GM12878 (cell line): Measurements from ENCODE around the gene LYRM4. TPM values are rescaled to one million over a fixed set of nuclear protein-coding genes. Genes with fewer than 3 reads are reported as not detected.

Experiments
- ATAC-seq: fragments of 200-7000 bp; cut with Tn5 transposase; 3 replicates; pipeline ENCODE4 v1.9.1; 2020; ENCODE audit warnings: mild to moderate bottlenecking, moderate library complexity
- BruUV-seq: library from RNA; stranded (reverse); fragments of 400-500 nt; replicated peaks from 2 replicates; lab custom pipeline; 2021; lab: Mats Ljungman, UMichigan
- CTCF ChIA-PET: fragments of 300-600 bp; sonication (Branson Sonifier 250); formaldehyde crosslinking; extraction: SDS; loops from one replicate; lab custom pipeline; 2021; ENCODE audit warnings: inconsistent platforms; lab: Yijun Ruan, JAX
- POLR2A ChIA-PET: fragments of 350-600 bp; formaldehyde crosslinking; extraction: SDS; loops from one replicate; lab custom pipeline; 2021; ENCODE audit warnings: inconsistent platforms; lab: Charles Lee
- RAD21 ChIA-PET: fragments of 300-600 bp; sonication (Branson Sonifier 250); formaldehyde crosslinking; loops from one replicate; lab custom pipeline; 2023; ENCODE audit warnings: antibody characterized with exemption; ENCODE audit not compliant: unreplicated experiment; lab: Charles Lee
- SMC1A ChIA-PET: fragments of 300-600 bp; sonication (Branson Sonifier 250); formaldehyde crosslinking; loops from one replicate; lab custom pipeline; 2023; ENCODE audit not compliant: unreplicated experiment, uncharacterized antibody; lab: Charles Lee
- DNase-seq: peaks from one replicate; pipeline ENCODE4 v3.0.0-alpha.2; 2011; ENCODE audit warnings: low read depth, low spot score
- FAIRE-seq: peaks from 3 replicates; lab custom pipeline; 2011; peaks lifted over from hg19 to GRCh38; lab: Jason Lieb, UNC
- H2AFZ ChIP-seq: 2 replicates; pipeline ENCODE4 v1.6.0; 2011; ENCODE audit warnings: low read depth, low read length, control low read depth; ENCODE audit not compliant: control insufficient read depth
- H3K27ac ChIP-seq: 2 replicates; pipeline ENCODE4 v1.5.1; 2011; ENCODE audit warnings: control low read depth; ENCODE audit not compliant: control insufficient read depth, insufficient read depth
- H3K27me3 ChIP-seq, 2 experiments: replicated peaks in 1 of 2; 2 replicates each; pipeline versions ENCODE4 v1.6.0 to v1.6.1; 2011; ENCODE audit warnings: low read length in 1 of 2; ENCODE audit not compliant: control insufficient read depth in 2 of 2, insufficient read depth in 2 of 2
- H3K36me3 ChIP-seq, 2 experiments: 2 replicates each; pipeline ENCODE4 v1.5.1; 2011; ENCODE audit warnings: low read length in 1 of 2; ENCODE audit not compliant: control insufficient read depth in 2 of 2, insufficient read depth in 2 of 2
- H3K4me1 ChIP-seq: 2 replicates; pipeline ENCODE4 v1.6.1; 2011; ENCODE audit warnings: mild to moderate bottlenecking, low read length, moderate library complexity, mixed read lengths; ENCODE audit not compliant: control insufficient read depth, insufficient read depth
- H3K4me2 ChIP-seq: 2 replicates; pipeline ENCODE4 v1.6.0; 2011; ENCODE audit warnings: control low read depth; ENCODE audit not compliant: control insufficient read depth, insufficient read depth
- H3K4me3 ChIP-seq: fragments of 200-600 bp; sonication (generic); 2 replicates; pipeline ENCODE4 v1.5.1; 2016
- H3K79me2 ChIP-seq: 2 replicates; pipeline ENCODE4 v1.6.0; 2011; ENCODE audit warnings: low read length; ENCODE audit not compliant: control insufficient read depth, insufficient read depth
- H3K9ac ChIP-seq: 2 replicates; pipeline ENCODE4 v1.8.0; 2011; ENCODE audit warnings: low read length, control low read depth, mixed read lengths; ENCODE audit not compliant: control insufficient read depth, insufficient read depth
- H3K9me3 ChIP-seq: replicated peaks from 3 replicates; pipeline ENCODE4 v1.5.1; 2011; ENCODE audit warnings: mild to moderate bottlenecking, low read length; ENCODE audit not compliant: control insufficient read depth, insufficient read depth
- H4K20me1 ChIP-seq: 2 replicates; pipeline ENCODE4 v1.6.0; 2011; ENCODE audit not compliant: control insufficient read depth, insufficient read depth
- BCL11A ChIP-seq: IDR thresholded peaks from 2 replicates; pipeline ENCODE4 v1.6.1; 2011; ENCODE audit warnings: low read depth, low read length
- CEBPB ChIP-seq, 2 experiments: fragments of 150-350 bp in 1 of 2; IDR thresholded peaks; 2 replicates each; pipeline ENCODE4 v1.6.1; 2012 to 2014; ENCODE audit warnings: low read depth in 2 of 2, low read length in 2 of 2, borderline replicate concordance in 1 of 2, inconsistent platforms in 1 of 2
- CHD4 ChIP-seq: fragments of 200-600 bp; sonication (generic); IDR thresholded peaks from 2 replicates; pipeline ENCODE4 v1.6.1; 2016; ENCODE audit warnings: mild to moderate bottlenecking
- EED ChIP-seq: sonication (generic); IDR thresholded peaks from 2 replicates; pipeline ENCODE4 v1.6.1; 2016; ENCODE audit warnings: antibody characterized with exemption, low read depth
- FOXM1 ChIP-seq: IDR thresholded peaks from 2 replicates; pipeline ENCODE4 v1.6.1; 2012; ENCODE audit warnings: low read depth, mild to moderate bottlenecking, inconsistent platforms, low read length, moderate library complexity
- KLF5 ChIP-seq: fragments of 450-650 bp; IDR thresholded peaks from 2 replicates; pipeline ENCODE4 v1.6.1; 2014; ENCODE audit warnings: mild to moderate bottlenecking; ENCODE audit not compliant: partially characterized antibody
- LARP7 ChIP-seq: fragments of 450-650 bp; IDR thresholded peaks from 2 replicates; pipeline ENCODE4 v1.6.1; 2017; ENCODE audit warnings: mild to moderate bottlenecking
- NRF1 ChIP-seq: conservative IDR thresholded peaks from 2 replicates; pipeline ENCODE4 v1.6.1; 2011; ENCODE audit warnings: mild to moderate bottlenecking, low read depth, low read length, improper control_type of control experiment
- RAD51 ChIP-seq: fragments of 450-650 bp; IDR thresholded peaks from 2 replicates; pipeline ENCODE4 v1.6.1; 2016; ENCODE audit warnings: moderate library complexity, mild to moderate bottlenecking, inconsistent platforms
- RCOR1 ChIP-seq: conservative IDR thresholded peaks from 2 replicates; pipeline ENCODE4 v1.6.1; 2012; ENCODE audit warnings: low read depth, low read length, improper control_type of control experiment
- RELA ChIP-seq: fragments of 450-650 bp; IDR thresholded peaks from 2 replicates; pipeline ENCODE4 v1.8.0; 2014; ENCODE audit warnings: borderline replicate concordance; ENCODE audit not compliant: partially characterized antibody
- TBL1XR1 ChIP-seq: IDR thresholded peaks from 2 replicates; pipeline ENCODE4 v1.6.1; 2012; ENCODE audit warnings: low read depth, low read length, improper control_type of control experiment
- ZNF217 ChIP-seq: fragments of 450-650 bp; IDR thresholded peaks from 2 replicates; pipeline ENCODE4 v1.6.1; 2017; ENCODE audit warnings: antibody characterized with exemption, mild to moderate bottlenecking
- WGBS: methylation state at CpG from one replicate; pipeline ENCODE4 v1.1.6; 2016; ENCODE audit warnings: low lambda C conversion rate; ENCODE audit not compliant: insufficient replicate concordance, insufficient coverage; ENCODE audit errors: missing lambda C conversion rate; 5-methylcytosine and 5-hydroxymethylcytosine counted together
- in situ Hi-C: fragments of 300-500 bp; cut with MboI; formaldehyde crosslinking; loops from 9 replicates; pipeline ENCODE4 v1.14.3; 2018; ENCODE audit warnings: mixed read lengths
- intact Hi-C: fragments of 100-400 bp; cut with micrococcal nuclease; formaldehyde crosslinking; loops from one replicate; pipeline ENCODE4 v1.14.2; 2022; ENCODE audit not compliant: unreplicated experiment
- polyA plus RNA-seq, 11 experiments: library from polyadenylated mRNA; depleted of rRNA in 4 of 11; unstranded in 6 of 11; stranded (reverse) in 5 of 11; fragments of >200 nt; fragmentation: Nextera tagmentation in 4 of 11; fragmentation: Illumina TruSeq in 1 of 11; extraction: Ambion mirVana in 4 of 11; extraction: Trizol in 1 of 11; gene quantifications; 1 replicate in 1 of 11; 2 replicates in 10 of 11; pipeline versions ENCODE4 v1.2.1 to v1.2.3, GENCODE V29; 2011 to 2016; ENCODE audit warnings: inconsistent platforms in 2 of 11, missing spikeins in 2 of 11, low read depth in 1 of 11
- total RNA-seq, 4 experiments: library from RNA; depleted of rRNA in 3 of 4; stranded (reverse); fragments of >200 nt in 3 of 4; fragmentation: Illumina TruSeq in 1 of 4; extraction: Trizol in 1 of 4; gene quantifications; 2 replicates each; pipeline versions ENCODE4 v1.2.1 to v1.2.3, GENCODE V29; 2013 to 2021
- TF ChIP-seq, protein P1 (sequence below): fragments of 450-650 bp; IDR thresholded peaks from 2 replicates; pipeline ENCODE4 v1.6.1; 2017; ENCODE audit warnings: low read depth, mild to moderate bottlenecking, moderate library complexity
- TF ChIP-seq, protein P2 (sequence below): fragments of 450-650 bp; IDR thresholded peaks from 2 replicates; pipeline ENCODE4 v1.6.1; 2018; ENCODE audit warnings: mild to moderate bottlenecking, low read depth, moderate library complexity; ENCODE audit not compliant: partially characterized antibody

The LYRM4 gene
- total and polyA plus RNA-seq, 10 of the 15 experiments (the other 5 are each of a cell fraction or from before 2014, with no cell fraction given), result 32.7 to 66.8 (median 44.0) TPM

GRCh38 chr6:5081955-5082354, 178.8 kb downstream of the LYRM4 start:
- no TSS peak for BruUV-seq
- FAIRE-seq, result no peak
- no peaks in the 10 kb centered on the region for H3K36me3 ChIP-seq
- ChIA-PET SMC1A (no interaction called here), RAD21 (interaction anchor here (0.8 kb wide), 1 partner anchor 16 kb away, joined by 3 read pairs; no protein-coding TSS in a partner anchor), POLR2A (no interaction called here), CTCF (no interaction called here)
- no peak overlapping the region for H3K27ac ChIP-seq
- DNase-seq, result no peak
- TF ChIP-seq ZNF217 (no peak), EED (no peak)
- TF ChIP-seq, protein P1, sequence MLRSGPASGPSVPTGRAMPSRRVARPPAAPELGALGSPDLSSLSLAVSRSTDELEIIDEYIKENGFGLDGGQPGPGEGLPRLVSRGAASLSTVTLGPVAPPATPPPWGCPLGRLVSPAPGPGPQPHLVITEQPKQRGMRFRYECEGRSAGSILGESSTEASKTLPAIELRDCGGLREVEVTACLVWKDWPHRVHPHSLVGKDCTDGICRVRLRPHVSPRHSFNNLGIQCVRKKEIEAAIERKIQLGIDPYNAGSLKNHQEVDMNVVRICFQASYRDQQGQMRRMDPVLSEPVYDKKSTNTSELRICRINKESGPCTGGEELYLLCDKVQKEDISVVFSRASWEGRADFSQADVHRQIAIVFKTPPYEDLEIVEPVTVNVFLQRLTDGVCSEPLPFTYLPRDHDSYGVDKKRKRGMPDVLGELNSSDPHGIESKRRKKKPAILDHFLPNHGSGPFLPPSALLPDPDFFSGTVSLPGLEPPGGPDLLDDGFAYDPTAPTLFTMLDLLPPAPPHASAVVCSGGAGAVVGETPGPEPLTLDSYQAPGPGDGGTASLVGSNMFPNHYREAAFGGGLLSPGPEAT, result no peak
- peaks cover 7% of the 10 kb centered on the region for H3K4me1 ChIP-seq
- no peak overlapping the region for H2AFZ ChIP-seq
- no peak overlapping the region for H3K9ac ChIP-seq
- H3K27me3 ChIP-seq, result peaks cover 8 to 12% of the 10 kb centered on the region in 2 experiments
- ATAC-seq, result no peak
- in situ Hi-C loops, result no loop called here
- no peaks in the 10 kb centered on the region; the same call in 2 of the 3 replicates for H3K9me3 ChIP-seq
- WGBS, result 38% methylated on average over 4 of the region's 4 CpGs
- H4K20me1 ChIP-seq, result no peaks in the 10 kb centered on the region
- H3K4me2 ChIP-seq, result no peak overlapping the region
- intact Hi-C loops, result no loop called here
- H3K4me3 ChIP-seq, result no peak overlapping the region
- no peaks in the 10 kb centered on the region for H3K79me2 ChIP-seq

GRCh38 chr6:5081182-5081581, 179.6 kb downstream of the LYRM4 start:
- in situ Hi-C loops (no loop called here), intact Hi-C loops (no loop called here)
- Histone ChIP-seq H4K20me1 (no peaks in the 10 kb centered on the region), H3K4me3 (no peak overlapping the region), H3K4me1 (peaks cover 5% of the 10 kb centered on the region), H3K36me3 (no peaks in the 10 kb centered on the region), H3K9me3 (no peaks in the 10 kb centered on the region; the same call in 2 of the 3 replicates), H2AFZ (no peak overlapping the region), H3K79me2 (no peaks in the 10 kb centered on the region), H3K27ac (no peak overlapping the region), H3K4me2 (no peak overlapping the region), H3K27me3 (peaks cover 4 to 9% of the 10 kb centered on the region in 2 experiments), H3K9ac (no peak overlapping the region)
- ChIA-PET CTCF (no interaction called here), RAD21 (no interaction called here), SMC1A (interaction anchor here (1.0 kb wide), 1 partner anchor 155 kb away, joined by 3 read pairs; no protein-coding TSS in a partner anchor), POLR2A (no interaction called here)
- DNase-seq (no peak), ATAC-seq (no peak), FAIRE-seq (no peak)
- no TSS peak for BruUV-seq
- WGBS, result 37% methylated on average over 3 of the region's 3 CpGs
- TF ChIP-seq EED (no peak), RAD51 (no peak), CHD4 (no peak), KLF5 (no peak), CEBPB (IDR thresholded peaks at IDR 0.05; ENCODE audit: borderline replicate concordance in 1 of 2, low read depth in 2 of 2, low read length in 2 of 2) (no peak), TBL1XR1 (no peak), RELA (no peak), RCOR1 (no peak), FOXM1 (no peak), BCL11A (no peak), NRF1 (no peak), LARP7 (no peak)
- TF ChIP-seq, protein P2, sequence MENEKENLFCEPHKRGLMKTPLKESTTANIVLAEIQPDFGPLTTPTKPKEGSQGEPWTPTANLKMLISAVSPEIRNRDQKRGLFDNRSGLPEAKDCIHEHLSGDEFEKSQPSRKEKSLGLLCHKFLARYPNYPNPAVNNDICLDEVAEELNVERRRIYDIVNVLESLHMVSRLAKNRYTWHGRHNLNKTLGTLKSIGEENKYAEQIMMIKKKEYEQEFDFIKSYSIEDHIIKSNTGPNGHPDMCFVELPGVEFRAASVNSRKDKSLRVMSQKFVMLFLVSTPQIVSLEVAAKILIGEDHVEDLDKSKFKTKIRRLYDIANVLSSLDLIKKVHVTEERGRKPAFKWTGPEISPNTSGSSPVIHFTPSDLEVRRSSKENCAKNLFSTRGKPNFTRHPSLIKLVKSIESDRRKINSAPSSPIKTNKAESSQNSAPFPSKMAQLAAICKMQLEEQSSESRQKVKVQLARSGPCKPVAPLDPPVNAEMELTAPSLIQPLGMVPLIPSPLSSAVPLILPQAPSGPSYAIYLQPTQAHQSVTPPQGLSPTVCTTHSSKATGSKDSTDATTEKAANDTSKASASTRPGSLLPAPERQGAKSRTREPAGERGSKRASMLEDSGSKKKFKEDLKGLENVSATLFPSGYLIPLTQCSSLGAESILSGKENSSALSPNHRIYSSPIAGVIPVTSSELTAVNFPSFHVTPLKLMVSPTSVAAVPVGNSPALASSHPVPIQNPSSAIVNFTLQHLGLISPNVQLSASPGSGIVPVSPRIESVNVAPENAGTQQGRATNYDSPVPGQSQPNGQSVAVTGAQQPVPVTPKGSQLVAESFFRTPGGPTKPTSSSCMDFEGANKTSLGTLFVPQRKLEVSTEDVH, result no peak
